ENCODE measurements around the gene ADGRG3. TPM values are rescaled to one million over a fixed set of nuclear protein-coding genes. Genes with fewer than 3 reads are reported as not detected.

The ADGRG3 gene
- total and polyA plus RNA-seq, 4 donors, result 0.06 to 3.6 (median 0.26) TPM

DNA sequence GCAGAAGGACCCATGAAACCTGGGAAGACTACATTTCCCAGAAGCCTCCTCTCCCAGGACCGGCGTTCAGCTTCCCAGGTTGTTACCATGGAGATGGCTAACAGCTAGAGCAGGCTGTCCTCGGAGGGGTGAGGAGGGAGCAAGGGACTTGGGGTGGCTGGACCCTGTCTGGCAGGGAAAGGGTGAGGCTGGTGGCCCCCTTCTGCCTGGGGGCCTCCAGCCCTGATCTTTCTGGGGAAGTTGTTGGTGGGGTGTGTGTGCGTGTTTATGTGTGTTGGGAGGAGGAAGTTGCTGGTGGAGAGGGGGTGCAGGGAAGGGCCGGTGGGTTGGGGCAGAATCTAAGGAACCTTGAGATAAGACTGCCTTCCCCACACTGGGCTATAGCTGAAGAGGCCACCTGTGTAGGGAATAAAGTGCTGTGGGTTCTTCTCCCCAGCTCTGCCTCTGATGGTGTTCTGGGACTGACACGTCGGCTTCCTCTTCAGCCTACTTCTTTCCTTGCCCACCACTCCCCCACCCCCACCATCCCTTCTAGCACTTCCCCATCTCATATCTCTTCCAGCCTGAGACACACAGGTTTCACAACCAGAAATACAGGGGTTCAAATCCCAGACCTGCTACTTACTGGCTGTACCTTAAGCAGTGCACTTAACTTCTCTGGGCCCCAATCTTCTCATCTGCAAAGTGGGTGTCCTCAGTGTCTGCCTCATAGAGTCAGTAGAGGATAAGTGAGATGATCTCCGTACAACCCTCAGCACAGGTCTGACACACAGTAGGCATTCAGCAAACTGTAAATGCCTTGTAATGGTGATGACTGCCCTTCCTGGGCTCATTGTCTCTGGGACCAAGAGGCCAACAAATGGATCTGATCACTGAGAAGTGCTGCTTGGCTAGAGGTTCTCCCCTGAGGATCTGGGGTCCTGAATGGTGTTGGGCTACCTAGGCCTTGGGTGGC lies 26.9 kb downstream of the ADGRG3 start, which contains the start of gene DRC7:
Gene DRC7, plus strand, starts transcription at position 82 of the 955 bp plus-strand sequence. CDS start 3,144 bp downstream, outside the sequence.
- H3K27ac ChIP-seq (ENCODE audit: low read depth, low read length), result no peak within 1 kb of the TSS
- H3K4me3 ChIP-seq (ENCODE audit: low read depth, low read length), result peak within 1 kb of the TSS; percentile 42
- 34% methylated on average over 5 of the region's 8 CpGs for WGBS (ENCODE audit: insufficient coverage)
- H3K4me1 ChIP-seq (ENCODE audit: control insufficient read depth, insufficient read depth, low read length), result peaks cover 8% of the 10 kb centered on the region
- H3K27me3 ChIP-seq (ENCODE audit: control insufficient read depth, insufficient read depth, low read length), result no peaks in the 10 kb centered on the region
- no peaks in the 10 kb centered on the region for H3K9me3 ChIP-seq (ENCODE audit: control insufficient read depth, insufficient read depth, low read length)
- peak; percentile 49 to 95 (median 70) for DNase-seq (ENCODE audit: low read depth in 4 of 6, low spot score in 6 of 6)
- no peaks in the 10 kb centered on the region for H3K36me3 ChIP-seq (ENCODE audit: control insufficient read depth, insufficient read depth, low read length)

DNA sequence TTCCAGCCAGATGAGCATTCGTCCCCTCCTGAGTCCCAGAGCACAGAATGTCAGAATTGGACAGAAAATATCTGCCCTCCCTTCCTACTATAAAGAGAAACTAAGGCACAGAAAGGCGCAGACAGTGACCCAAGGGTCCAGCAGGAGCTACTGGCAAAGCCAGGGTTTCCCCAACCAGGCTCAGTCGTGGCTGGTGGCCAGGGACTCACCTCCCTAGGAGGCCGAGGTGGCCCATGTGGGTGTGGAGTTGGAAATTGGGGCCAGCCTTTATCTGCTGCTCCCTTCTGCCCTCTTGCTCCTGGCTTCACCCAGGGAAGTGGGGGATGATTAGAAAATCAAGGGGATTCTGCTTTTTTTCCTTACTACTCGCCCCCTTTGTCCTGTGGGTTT lies 27.6 kb downstream of the ADGRG3 start:
- no peak for DNase-seq (ENCODE audit: low read depth in 4 of 6, low spot score in 6 of 6)
- WGBS (ENCODE audit: insufficient coverage), result 100% methylated on average over 3 of the region's 5 CpGs
- no peaks in the 10 kb centered on the region for H3K9me3 ChIP-seq (ENCODE audit: control insufficient read depth, insufficient read depth, low read length)

DNA sequence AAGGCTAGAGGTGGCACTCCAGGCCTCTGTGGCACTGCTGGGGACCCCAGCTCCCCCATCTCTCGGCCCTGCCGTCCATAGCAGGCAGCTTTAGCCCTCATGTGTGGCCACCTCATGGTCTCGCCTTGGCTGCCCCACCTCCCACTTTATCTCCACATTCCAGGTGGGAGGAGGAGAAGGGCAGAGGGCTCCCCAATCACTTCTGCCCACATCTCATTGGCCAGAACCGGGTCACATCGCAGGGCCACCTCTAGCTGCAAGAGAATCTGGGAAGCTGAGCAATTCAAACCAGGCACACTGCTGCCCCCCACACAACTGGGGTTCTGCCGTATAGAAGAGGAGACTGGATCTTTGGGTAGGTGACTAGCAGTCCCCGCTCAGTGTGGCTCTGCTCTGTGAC lies 28.1 kb downstream of the ADGRG3 start:
- Histone ChIP-seq H3K27ac (ENCODE audit: low read depth, low read length) (no peak overlapping the region), H3K4me3 (ENCODE audit: low read depth, low read length) (no peak overlapping the region), H3K36me3 (ENCODE audit: control insufficient read depth, insufficient read depth, low read length) (no peaks in the 10 kb centered on the region), H3K4me1 (ENCODE audit: control insufficient read depth, insufficient read depth, low read length) (peaks cover 8% of the 10 kb centered on the region), H3K9me3 (ENCODE audit: control insufficient read depth, insufficient read depth, low read length) (no peaks in the 10 kb centered on the region), H3K27me3 (ENCODE audit: control insufficient read depth, insufficient read depth, low read length) (no peaks in the 10 kb centered on the region)
- DNase-seq (ENCODE audit: low read depth in 4 of 6, low spot score in 6 of 6), result no peak
- WGBS (ENCODE audit: insufficient coverage), result 79% methylated on average over 5 of the region's 7 CpGs

More for the DNA sequence above, 27.6 kb downstream of the ADGRG3 start:
- Histone ChIP-seq H3K27me3 (ENCODE audit: control insufficient read depth, insufficient read depth, low read length) (no peaks in the 10 kb centered on the region), H3K36me3 (ENCODE audit: control insufficient read depth, insufficient read depth, low read length) (no peaks in the 10 kb centered on the region), H3K4me1 (ENCODE audit: control insufficient read depth, insufficient read depth, low read length) (peaks cover 8% of the 10 kb centered on the region), H3K4me3 (ENCODE audit: low read depth, low read length) (no peak overlapping the region), H3K27ac (ENCODE audit: low read depth, low read length) (no peak overlapping the region)

DNA sequence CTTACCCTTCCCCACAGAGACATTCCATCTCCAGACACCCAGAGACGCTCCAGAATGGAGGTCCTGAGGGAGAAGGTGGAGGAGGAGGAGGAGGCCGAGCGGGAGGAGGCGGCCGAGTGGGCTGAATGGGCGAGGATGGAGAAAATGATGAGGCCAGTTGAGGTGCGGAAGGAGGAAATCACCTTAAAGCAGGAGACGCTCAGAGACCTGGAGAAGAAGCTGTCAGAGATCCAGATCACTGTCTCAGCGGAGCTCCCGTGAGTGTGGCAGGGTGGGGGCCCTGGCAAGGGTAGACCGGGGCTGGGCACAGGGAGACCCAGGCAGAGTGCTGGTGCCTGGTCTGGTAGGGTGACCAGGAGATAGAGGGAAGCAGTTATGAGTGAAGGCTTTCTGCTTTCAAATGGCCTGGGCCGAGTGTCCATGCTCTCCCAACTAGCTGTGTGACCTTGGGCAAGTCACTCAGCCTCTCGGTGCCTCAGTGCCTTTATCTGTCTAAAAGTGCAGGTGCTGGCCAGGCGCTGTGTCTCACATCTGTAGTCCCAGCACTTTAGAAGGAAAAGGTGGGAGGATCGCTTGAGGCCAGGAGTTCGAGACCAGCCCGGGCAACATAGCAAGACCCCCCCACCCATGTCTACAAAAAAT lies 29.9 kb downstream of the ADGRG3 start:
- H3K4me1 ChIP-seq (ENCODE audit: control insufficient read depth, insufficient read depth, low read length), result peaks cover 8% of the 10 kb centered on the region
- no peaks in the 10 kb centered on the region for H3K27me3 ChIP-seq (ENCODE audit: control insufficient read depth, insufficient read depth, low read length)
- no peak overlapping the region for H3K4me3 ChIP-seq (ENCODE audit: low read depth, low read length)
- DNase-seq (ENCODE audit: low read depth in 4 of 6, low spot score in 6 of 6), result no peak
- no peak overlapping the region for H3K27ac ChIP-seq (ENCODE audit: low read depth, low read length)
- no peaks in the 10 kb centered on the region for H3K9me3 ChIP-seq (ENCODE audit: control insufficient read depth, insufficient read depth, low read length)
- H3K36me3 ChIP-seq (ENCODE audit: control insufficient read depth, insufficient read depth, low read length), result peaks cover 3% of the 10 kb centered on the region
- 92% methylated on average over 12 of the region's 17 CpGs for WGBS (ENCODE audit: insufficient coverage)

DNA sequence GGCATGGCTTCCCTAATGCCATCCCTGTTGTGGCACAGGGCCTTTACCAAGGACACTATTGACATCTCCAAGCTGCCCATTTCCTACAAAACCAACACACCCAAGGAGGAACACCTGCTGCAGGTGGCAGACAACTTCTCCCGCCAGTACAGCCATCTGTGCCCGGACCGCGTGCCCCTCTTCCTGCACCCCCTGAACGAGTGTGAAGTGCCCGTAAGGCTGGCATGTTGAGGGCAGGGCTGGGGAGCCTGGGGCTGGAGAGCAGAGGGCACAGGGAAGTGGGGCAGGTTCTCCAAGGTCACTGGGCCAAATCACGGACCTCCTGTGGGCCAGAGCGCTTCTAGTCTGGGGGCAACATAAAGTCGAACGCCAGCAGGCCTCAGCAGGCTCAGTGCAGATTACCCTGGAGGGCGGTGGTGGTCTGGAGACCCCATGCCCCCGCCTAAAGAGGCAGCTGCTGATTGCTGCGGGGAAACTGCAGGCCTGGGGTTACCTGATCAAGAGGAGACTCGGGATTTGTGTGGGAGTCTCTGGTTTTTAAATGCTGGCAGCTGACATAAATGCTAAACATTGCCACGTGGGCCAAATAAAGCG lies 30.8 kb downstream of the ADGRG3 start:
- no peak for DNase-seq (ENCODE audit: low read depth in 4 of 6, low spot score in 6 of 6)
- no peaks in the 10 kb centered on the region for H3K9me3 ChIP-seq (ENCODE audit: control insufficient read depth, insufficient read depth, low read length)
- H3K27me3 ChIP-seq (ENCODE audit: control insufficient read depth, insufficient read depth, low read length), result no peaks in the 10 kb centered on the region
- H3K4me1 ChIP-seq (ENCODE audit: control insufficient read depth, insufficient read depth, low read length), result peaks cover 8% of the 10 kb centered on the region
- WGBS (ENCODE audit: insufficient coverage), result 88% methylated on average over 16 of the region's 16 CpGs
- no peak overlapping the region for H3K4me3 ChIP-seq (ENCODE audit: low read depth, low read length)
- H3K36me3 ChIP-seq (ENCODE audit: control insufficient read depth, insufficient read depth, low read length), result peaks cover 3% of the 10 kb centered on the region
- no peak overlapping the region for H3K27ac ChIP-seq (ENCODE audit: low read depth, low read length)

DNA sequence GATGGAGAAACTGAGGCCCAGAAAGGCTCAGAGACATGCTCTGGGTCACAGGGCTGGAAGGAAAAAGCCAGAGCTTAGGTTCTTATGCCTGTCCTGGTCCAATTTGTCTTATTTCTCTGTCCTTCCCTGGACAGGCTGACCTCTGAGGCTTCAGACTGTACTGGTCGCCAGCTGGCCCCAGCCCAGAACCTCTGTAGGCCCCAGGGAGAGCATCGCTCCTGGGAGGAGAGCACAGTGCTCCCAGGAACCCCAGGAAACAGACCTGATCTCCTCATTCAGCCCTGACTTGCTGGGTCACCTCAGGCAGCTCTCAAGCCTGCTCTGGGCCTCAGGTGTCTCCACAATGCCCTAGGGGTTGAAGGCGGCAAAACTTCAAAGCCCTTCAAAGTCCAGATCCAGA lies 31.4 kb downstream of the ADGRG3 start:
- 78% methylated on average over 3 of the region's 3 CpGs for WGBS (ENCODE audit: insufficient coverage)
- H3K27me3 ChIP-seq (ENCODE audit: control insufficient read depth, insufficient read depth, low read length), result no peaks in the 10 kb centered on the region
- no peak for DNase-seq (ENCODE audit: low read depth in 4 of 6, low spot score in 6 of 6)
- H3K4me3 ChIP-seq (ENCODE audit: low read depth, low read length), result no peak overlapping the region
- peaks cover 3% of the 10 kb centered on the region for H3K36me3 ChIP-seq (ENCODE audit: control insufficient read depth, insufficient read depth, low read length)
- no peak overlapping the region for H3K27ac ChIP-seq (ENCODE audit: low read depth, low read length)
- H3K9me3 ChIP-seq (ENCODE audit: control insufficient read depth, insufficient read depth, low read length), result no peaks in the 10 kb centered on the region
- peaks cover 8% of the 10 kb centered on the region for H3K4me1 ChIP-seq (ENCODE audit: control insufficient read depth, insufficient read depth, low read length)

DNA sequence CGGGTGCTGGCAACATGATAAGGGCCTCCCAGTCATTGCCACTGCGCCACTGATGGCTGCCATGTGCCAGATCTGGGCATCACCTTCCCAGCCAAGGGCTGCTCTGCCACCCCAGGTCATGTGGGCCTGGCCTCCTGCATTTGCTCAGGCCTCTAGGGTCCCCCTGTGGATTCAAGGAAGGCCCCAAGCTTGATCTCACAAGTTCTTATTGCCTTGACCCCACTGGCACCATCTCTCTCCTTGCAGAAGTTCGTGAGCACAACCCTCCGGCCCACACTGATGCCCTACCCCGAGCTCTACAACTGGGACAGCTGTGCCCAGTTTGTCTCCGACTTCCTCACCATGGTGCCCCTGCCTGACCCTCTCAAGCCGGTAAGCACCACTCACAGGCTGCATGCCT lies 31.8 kb downstream of the ADGRG3 start:
- Histone ChIP-seq H3K9me3 (ENCODE audit: control insufficient read depth, insufficient read depth, low read length) (no peaks in the 10 kb centered on the region), H3K36me3 (ENCODE audit: control insufficient read depth, insufficient read depth, low read length) (peaks cover 3% of the 10 kb centered on the region), H3K4me1 (ENCODE audit: control insufficient read depth, insufficient read depth, low read length) (peaks cover 5% of the 10 kb centered on the region), H3K27me3 (ENCODE audit: control insufficient read depth, insufficient read depth, low read length) (no peaks in the 10 kb centered on the region), H3K27ac (ENCODE audit: low read depth, low read length) (no peak overlapping the region), H3K4me3 (ENCODE audit: low read depth, low read length) (no peak overlapping the region)
- 90% methylated on average over 7 of the region's 7 CpGs for WGBS (ENCODE audit: insufficient coverage)
- no peak for DNase-seq (ENCODE audit: low read depth in 4 of 6, low spot score in 6 of 6)

DNA sequence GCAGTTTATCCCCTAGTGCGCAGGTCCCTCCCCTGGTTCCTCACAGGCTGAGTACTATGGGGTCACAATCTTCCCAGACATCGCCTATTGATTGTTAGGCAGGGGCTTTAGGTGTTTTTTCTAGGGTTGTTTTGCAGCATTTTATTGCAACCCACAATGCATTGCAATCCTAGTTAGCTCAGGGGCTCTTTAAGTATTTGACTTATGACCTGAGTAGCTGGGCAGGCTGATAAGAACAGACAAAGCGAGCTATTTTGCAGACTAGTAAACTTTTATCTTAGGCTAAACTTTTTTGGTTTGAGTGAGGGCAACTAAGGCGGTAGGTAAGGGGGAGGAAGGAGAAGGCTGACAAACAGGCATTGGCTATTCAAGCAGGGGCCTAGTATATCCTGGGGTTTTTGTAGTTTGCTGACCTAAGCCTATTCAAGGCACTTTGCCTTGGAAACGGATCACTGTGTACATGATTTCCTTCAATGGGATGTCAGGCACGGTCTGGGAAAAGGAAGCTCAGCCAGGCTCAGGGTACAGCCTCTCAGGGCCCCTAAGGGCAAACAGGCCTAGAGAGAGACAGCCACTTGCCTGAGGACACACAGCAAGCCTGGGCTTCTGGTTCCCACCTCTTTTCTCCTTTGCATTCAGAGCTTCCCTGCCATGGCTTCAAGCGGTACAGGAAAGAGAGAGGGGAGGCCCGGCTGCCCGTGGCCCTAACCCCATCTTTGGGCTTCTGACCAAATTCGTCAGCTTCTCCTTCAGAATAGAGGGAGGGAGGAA lies 32.9 kb downstream of the ADGRG3 start:
- WGBS (ENCODE audit: insufficient coverage), result 42% methylated on average over 5 of the region's 10 CpGs
- Histone ChIP-seq H3K9me3 (ENCODE audit: control insufficient read depth, insufficient read depth, low read length) (no peaks in the 10 kb centered on the region), H3K4me1 (ENCODE audit: control insufficient read depth, insufficient read depth, low read length) (peaks cover 4% of the 10 kb centered on the region), H3K36me3 (ENCODE audit: control insufficient read depth, insufficient read depth, low read length) (peaks cover 3% of the 10 kb centered on the region), H3K4me3 (ENCODE audit: low read depth, low read length) (no peak overlapping the region), H3K27ac (ENCODE audit: low read depth, low read length) (no peak overlapping the region), H3K27me3 (ENCODE audit: control insufficient read depth, insufficient read depth, low read length) (no peaks in the 10 kb centered on the region)
- DNase-seq (ENCODE audit: low read depth in 4 of 6, low spot score in 6 of 6), result no peak

DNA sequence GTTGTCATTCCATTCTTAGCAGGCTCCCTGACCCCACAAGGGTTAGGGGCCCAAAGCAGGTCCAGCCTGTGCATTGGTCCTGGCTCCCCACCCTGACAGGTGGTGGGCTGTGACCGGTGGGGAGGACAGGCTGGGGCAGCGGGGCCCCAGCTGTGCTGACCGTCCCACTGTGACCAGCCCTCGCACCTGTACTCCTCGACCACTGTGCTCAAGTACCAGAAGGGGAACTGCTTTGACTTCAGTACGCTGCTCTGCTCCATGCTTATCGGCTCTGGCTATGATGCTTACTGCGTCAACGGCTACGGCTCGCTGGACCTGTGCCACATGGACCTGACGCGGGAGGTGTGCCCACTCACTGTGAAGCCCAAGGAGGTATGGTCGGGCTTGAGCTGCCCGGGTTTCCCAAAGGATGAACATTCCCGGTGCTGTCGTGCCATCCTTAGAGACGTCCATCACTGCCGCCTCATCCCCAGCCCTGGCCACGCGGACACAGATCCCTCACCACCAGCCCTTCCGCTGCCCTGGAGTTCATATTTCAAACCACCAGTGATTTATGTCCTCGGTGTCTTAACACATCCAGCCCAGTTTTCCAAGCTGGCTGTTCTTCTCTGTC lies 33.8 kb downstream of the ADGRG3 start:
- Histone ChIP-seq H3K36me3 (ENCODE audit: control insufficient read depth, insufficient read depth, low read length) (peaks cover 3% of the 10 kb centered on the region), H3K4me1 (ENCODE audit: control insufficient read depth, insufficient read depth, low read length) (no peaks in the 10 kb centered on the region), H3K27me3 (ENCODE audit: control insufficient read depth, insufficient read depth, low read length) (no peaks in the 10 kb centered on the region), H3K27ac (ENCODE audit: low read depth, low read length) (no peak overlapping the region), H3K4me3 (ENCODE audit: low read depth, low read length) (no peak overlapping the region), H3K9me3 (ENCODE audit: control insufficient read depth, insufficient read depth, low read length) (no peaks in the 10 kb centered on the region)
- WGBS (ENCODE audit: insufficient coverage), result 78% methylated on average over 23 of the region's 23 CpGs
- peak in 1 of 6 donors; percentile 21 for DNase-seq (ENCODE audit: low read depth in 4 of 6, low spot score in 6 of 6)

Data from spinal cord (tissue), 10 donors.